Ascending aorta (tissue), 2 donors: Measurements from ENCODE around the gene SEC14L6. TPM values are rescaled to one million over a fixed set of nuclear protein-coding genes. Genes with fewer than 3 reads are reported as not detected.
"Not testable (repeated sequence)": the region's sequence is repeated elsewhere in the genome, so short reads cannot be mapped to it uniquely, and the experiment has no call there.

Experiments
- DNase-seq, 2 donors: peaks; one replicate each; pipeline ENCODE4 v3.0.0-alpha.2; 2019; ENCODE audit warnings: low spot score in 2 of 2
- H3K27ac ChIP-seq, 2 donors: fragments of 200-600 bp; sonication (generic); one replicate each; pipeline ENCODE4 v1.5.1; 2016 to 2017; ENCODE audit warnings: mild to moderate bottlenecking in 1 of 2
- H3K27me3 ChIP-seq: fragments of 200-600 bp; sonication (generic); one replicate; pipeline ENCODE4 v1.5.1; 2017
- H3K36me3 ChIP-seq, 2 donors: fragments of 200-600 bp; sonication (generic); one replicate each; pipeline ENCODE4 v1.5.1; 2016
- H3K4me1 ChIP-seq, 2 donors: fragments of 200-600 bp; sonication (generic); one replicate each; pipeline ENCODE4 v1.5.1; 2016 to 2017; ENCODE audit warnings: mild to moderate bottlenecking in 1 of 2
- H3K4me3 ChIP-seq, 2 donors: fragments of 200-600 bp; sonication (generic); one replicate each; pipeline ENCODE4 v1.5.1; 2016 to 2017; ENCODE audit warnings: mild to moderate bottlenecking in 1 of 2
- H3K9me3 ChIP-seq, 2 donors: fragments of 200-600 bp; sonication (generic); one replicate each; pipeline ENCODE4 v1.5.1; 2016
- intact Hi-C: fragments of 100-400 bp; cut with DNase I; formaldehyde crosslinking; loops from one replicate; pipeline ENCODE4 v1.15.1; 2023
- total RNA-seq: library from RNA; depleted of rRNA; stranded (reverse); fragments of >200 nt; gene quantifications from one replicate; pipeline ENCODE4 v1.1.0, GENCODE V29; 2016
- TF ChIP-seq, protein P1 (sequence below), 3 experiments: fragments of 200-600 bp in 2 of 3; fragments of 450-650 bp in 1 of 3; sonication (generic) in 2 of 3; IDR thresholded peaks; one replicate each; pipeline ENCODE4 v1.5.1; 2016 to 2019; ENCODE audit warnings: antibody characterized with exemption in 3 of 3, mild to moderate bottlenecking in 1 of 3, moderate library complexity in 1 of 3

The SEC14L6 gene
- total RNA-seq, 1 donor from 2014 or later = not detected

DNA sequence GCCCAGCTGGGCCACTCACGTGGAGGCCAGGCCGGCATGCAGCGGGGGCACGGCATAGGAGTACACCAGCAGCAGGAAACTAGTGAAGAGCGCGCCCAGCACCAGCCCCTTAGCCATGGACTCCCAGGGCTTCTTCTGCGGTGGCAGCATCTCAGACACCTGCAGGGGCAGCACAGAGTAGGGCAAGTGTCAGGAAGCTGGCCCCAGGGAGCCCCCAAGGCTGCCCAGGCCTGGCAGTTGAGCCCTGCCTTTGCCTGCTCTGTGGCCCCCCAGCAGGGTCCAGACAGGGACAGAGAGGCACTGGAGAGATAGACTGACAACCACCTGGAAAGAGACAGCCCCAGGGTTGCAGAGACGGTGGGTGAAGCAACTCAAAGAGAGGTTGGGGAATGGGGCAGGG is 10.7 kb upstream of the SEC14L6 start:
- DNase-seq = no peak
- Histone ChIP-seq H3K27me3 (no peaks in the 10 kb centered on the region), H3K36me3 (peaks cover 0 to 9% of the 10 kb centered on the region in 2 donors), H3K9me3 (no peaks in the 10 kb centered on the region), H3K27ac (no peak overlapping the region), H3K4me1 (no peaks in the 10 kb centered on the region), H3K4me3 (no peak overlapping the region)
- TF ChIP-seq, protein P1, sequence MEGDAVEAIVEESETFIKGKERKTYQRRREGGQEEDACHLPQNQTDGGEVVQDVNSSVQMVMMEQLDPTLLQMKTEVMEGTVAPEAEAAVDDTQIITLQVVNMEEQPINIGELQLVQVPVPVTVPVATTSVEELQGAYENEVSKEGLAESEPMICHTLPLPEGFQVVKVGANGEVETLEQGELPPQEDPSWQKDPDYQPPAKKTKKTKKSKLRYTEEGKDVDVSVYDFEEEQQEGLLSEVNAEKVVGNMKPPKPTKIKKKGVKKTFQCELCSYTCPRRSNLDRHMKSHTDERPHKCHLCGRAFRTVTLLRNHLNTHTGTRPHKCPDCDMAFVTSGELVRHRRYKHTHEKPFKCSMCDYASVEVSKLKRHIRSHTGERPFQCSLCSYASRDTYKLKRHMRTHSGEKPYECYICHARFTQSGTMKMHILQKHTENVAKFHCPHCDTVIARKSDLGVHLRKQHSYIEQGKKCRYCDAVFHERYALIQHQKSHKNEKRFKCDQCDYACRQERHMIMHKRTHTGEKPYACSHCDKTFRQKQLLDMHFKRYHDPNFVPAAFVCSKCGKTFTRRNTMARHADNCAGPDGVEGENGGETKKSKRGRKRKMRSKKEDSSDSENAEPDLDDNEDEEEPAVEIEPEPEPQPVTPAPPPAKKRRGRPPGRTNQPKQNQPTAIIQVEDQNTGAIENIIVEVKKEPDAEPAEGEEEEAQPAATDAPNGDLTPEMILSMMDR (IDR thresholded peaks at IDR 0.05) = no peak
- intact Hi-C loops = no loop called here

DNA sequence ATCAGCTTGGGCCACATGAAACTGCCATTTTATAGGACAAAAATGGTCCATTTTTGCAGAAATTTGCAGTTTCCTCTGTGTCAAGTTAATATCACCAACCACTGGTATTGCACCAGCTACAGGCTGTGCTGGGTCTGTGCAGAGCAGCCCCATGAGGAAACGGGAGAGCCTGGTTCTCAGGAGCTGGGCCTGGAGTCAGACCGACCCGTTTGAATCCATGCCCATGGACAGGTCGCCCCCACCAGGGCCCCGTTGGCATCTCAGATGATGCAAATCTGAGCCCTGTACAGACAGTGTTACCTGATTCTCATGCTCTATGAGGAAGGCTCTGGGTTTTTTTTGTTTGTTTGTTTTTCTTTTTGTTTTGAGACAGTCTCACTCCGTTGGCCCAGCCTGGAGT is 9.8 kb upstream of the SEC14L6 start:
- H3K4me1 ChIP-seq = no peaks in the 10 kb centered on the region
- peaks cover 0 to 9% of the 10 kb centered on the region in 2 donors for H3K36me3 ChIP-seq
- H3K27me3 ChIP-seq = no peaks in the 10 kb centered on the region
- H3K9me3 ChIP-seq = no peaks in the 10 kb centered on the region
- no peak overlapping the region for H3K4me3 ChIP-seq
- TF ChIP-seq, protein P1 (IDR thresholded peaks at IDR 0.05) = no peak
- intact Hi-C loops = no loop called here
- H3K27ac ChIP-seq = no peak overlapping the region
- no peak for DNase-seq

DNA sequence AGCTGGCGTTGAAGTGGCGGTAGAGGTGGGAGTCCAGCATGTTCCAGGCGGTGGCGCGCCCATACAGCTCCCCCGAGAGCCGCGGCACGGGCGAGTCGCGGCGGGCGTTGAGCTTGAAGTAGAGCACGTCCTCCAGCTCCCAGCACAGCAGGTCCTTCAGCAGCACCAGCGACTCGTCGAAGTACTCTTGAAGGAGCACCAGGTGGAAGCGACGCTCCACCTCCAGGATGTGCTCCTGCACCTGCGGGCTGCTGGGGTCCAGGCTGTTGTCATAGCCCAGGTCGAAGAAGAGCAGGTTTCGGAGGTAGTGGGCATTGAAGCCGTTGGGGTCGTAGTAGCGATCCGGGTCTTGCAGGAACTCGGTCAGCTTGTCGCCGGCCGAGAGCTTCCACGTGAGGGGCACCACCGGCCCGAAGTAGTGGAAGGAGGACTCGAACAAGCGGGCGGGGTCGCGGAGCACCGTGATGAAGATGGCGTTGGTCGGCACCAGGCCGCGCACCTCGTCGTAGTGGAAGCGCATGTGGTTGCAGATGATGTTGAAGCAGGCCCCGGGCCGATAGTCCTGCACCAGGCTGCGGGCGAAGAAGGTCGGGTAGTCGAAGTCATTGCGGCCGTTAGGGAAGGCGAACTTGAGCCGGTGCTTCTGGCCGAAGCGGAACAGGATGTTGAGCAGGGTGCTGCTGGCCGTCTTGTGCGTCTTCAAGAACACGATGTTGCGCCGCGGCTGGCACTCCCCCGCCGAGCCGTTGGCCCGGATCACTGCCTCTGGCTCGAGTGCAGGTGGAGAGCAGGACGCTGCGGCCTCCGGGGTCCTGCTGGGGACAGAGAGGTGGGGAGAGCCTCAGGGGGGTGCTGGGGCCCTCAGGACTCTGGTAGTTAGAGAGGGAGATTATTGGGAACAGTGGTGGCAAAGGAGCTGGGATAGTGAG is 9.0 kb upstream of the SEC14L6 start:
- Histone ChIP-seq H3K9me3 (no peaks in the 10 kb centered on the region), H3K4me1 (no peaks in the 10 kb centered on the region), H3K36me3 (peaks cover 0 to 9% of the 10 kb centered on the region in 2 donors), H3K4me3 (no peak overlapping the region), H3K27me3 (no peaks in the 10 kb centered on the region), H3K27ac (no peak overlapping the region)
- TF ChIP-seq, protein P1 (IDR thresholded peaks at IDR 0.05) = no peak
- DNase-seq = no peak
- intact Hi-C loops = no loop called here

DNA sequence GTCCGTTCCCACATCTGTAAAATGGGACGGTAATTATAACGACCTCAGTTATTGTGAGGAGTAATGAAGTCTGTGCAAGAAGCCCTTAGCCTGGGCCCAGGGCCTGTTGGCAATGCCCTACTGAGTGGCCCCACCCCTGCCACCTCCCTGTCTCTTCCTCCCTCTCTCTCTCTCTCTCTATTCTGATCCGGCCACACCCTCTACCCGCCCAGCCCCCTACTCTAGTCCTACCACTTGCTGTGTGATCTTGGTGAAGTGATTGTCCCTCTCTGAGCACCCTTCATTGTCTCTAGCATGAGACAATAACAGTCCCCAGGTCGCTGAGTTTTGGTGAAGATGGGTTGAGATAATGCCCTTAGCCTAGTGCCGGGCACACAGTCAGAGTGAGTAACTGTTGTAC is 7.4 kb upstream of the SEC14L6 start:
- TF ChIP-seq, protein P1 (IDR thresholded peaks at IDR 0.05) = no peak
- Histone ChIP-seq H3K4me1 (no peaks in the 10 kb centered on the region), H3K36me3 (peaks cover 0 to 9% of the 10 kb centered on the region in 2 donors), H3K27ac (no peak overlapping the region), H3K9me3 (no peaks in the 10 kb centered on the region), H3K27me3 (no peaks in the 10 kb centered on the region), H3K4me3 (no peak overlapping the region)
- DNase-seq = no peak
- intact Hi-C loops = no loop called here

DNA sequence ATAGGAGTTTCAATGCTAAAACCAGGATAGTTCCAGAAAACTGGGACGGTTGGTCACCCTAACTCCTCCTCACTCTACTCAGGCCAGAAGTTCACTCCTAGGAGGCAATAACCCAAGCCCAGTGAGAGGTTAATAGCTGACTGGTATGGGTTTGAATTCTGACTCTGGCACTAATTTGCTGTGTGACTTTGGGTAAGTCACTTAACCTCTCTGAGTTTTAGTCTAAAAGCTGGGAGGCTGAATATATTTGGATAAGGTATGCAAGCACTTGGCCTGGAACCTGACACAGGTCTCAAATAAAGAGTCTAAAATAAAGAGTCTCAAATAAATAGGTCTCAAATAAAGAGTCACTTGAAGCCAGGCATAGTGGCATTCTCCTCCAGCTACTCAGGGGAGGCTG is 6.2 kb upstream of the SEC14L6 start:
- H3K4me1 ChIP-seq = no peaks in the 10 kb centered on the region
- intact Hi-C loops = no loop called here
- H3K27me3 ChIP-seq = no peaks in the 10 kb centered on the region
- peaks cover 0 to 9% of the 10 kb centered on the region in 2 donors for H3K36me3 ChIP-seq
- no peak overlapping the region for H3K27ac ChIP-seq
- H3K4me3 ChIP-seq = no peak overlapping the region
- TF ChIP-seq, protein P1 (IDR thresholded peaks at IDR 0.05) = no peak
- no peak for DNase-seq
- no peaks in the 10 kb centered on the region for H3K9me3 ChIP-seq

DNA sequence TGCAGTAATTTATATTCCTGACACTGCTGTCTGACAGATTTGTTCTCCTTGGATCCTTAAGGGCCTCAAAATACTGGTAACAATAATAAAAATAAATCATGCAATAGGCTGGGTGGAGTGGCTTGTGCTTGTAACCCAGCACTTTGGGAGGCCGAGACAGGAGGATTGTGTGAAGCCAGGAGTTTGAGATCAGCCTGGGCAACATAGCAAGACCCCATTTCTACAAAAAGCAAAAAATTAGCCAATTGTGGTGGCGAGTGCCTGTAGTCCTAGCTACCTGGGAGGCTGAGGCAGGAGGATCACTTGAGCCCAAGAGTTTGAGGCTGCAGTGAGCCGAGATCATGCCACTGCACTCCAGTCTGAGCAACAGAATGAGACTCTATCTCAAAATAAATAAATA is 5.3 kb upstream of the SEC14L6 start:
- H3K9me3 ChIP-seq, H3K27me3 ChIP-seq, H3K4me3 ChIP-seq, DNase-seq, H3K27ac ChIP-seq, H3K4me1 ChIP-seq, H3K36me3 ChIP-seq, intact Hi-C loops: not testable (repeated sequence)
